HCT116 (cell line): Measurements from ENCODE around the gene SCYL2. TPM values are rescaled to one million over a fixed set of nuclear protein-coding genes. Genes with fewer than 3 reads are reported as not detected.
"Not testable (repeated sequence)": the region's sequence is repeated elsewhere in the genome, so short reads cannot be mapped to it uniquely, and the experiment has no call there.

ENCODE experiments used
- ATAC-seq: fragments of 200-7000 bp; cut with Tn5 transposase; 2 replicates; pipeline ENCODE4 v1.9.1; 2020; ENCODE audit warnings: mild to moderate bottlenecking, moderate library complexity
- BruUV-seq: library from RNA; stranded (reverse); fragments of 400-500 nt; replicated peaks from 2 replicates; lab custom pipeline; 2021; lab: Mats Ljungman, UMichigan
- CTCF ChIA-PET: fragments of 300-600 bp; sonication (Branson Sonifier 250); formaldehyde crosslinking; loops from one replicate; lab custom pipeline; 2021; ENCODE audit warnings: antibody characterized with exemption; lab: Charles Lee
- POLR2A ChIA-PET: fragments of 300-600, 350-600 bp; sonication (Branson Sonifier 250); formaldehyde crosslinking; loops from one replicate; lab custom pipeline; 2021; ENCODE audit warnings: antibody characterized with exemption; lab: Charles Lee
- RAD21 ChIA-PET, 2 experiments: fragments of 300-600 bp; sonication (Branson Sonifier 250); formaldehyde crosslinking; loops; one replicate each; lab custom pipeline; 2023; ENCODE audit warnings: low total read pairs in 2 of 2; ENCODE audit not compliant: uncharacterized antibody in 2 of 2, unreplicated experiment in 2 of 2, low non-redundant PET in 1 of 2; lab: Charles Lee
- DNase-seq: peaks from one replicate; pipeline ENCODE4 v3.0.0-alpha.2; 2010; ENCODE audit warnings: low read depth, low spot score
- H2AFZ ChIP-seq: fragments of 200-600 bp; shearing (Covaris generic), sonication (generic); 2 replicates; pipeline ENCODE4 v1.6.1; 2017; ENCODE audit warnings: low read depth, mixed run types, mixed read lengths, antibody characterized with exemption, low read length; ENCODE audit not compliant: poor library complexity, severe bottlenecking
- H3K27ac ChIP-seq: 2 replicates; pipeline ENCODE4 v1.5.1; 2012; ENCODE audit warnings: low read depth, low read length
- H3K27me3 ChIP-seq: fragments of 200-600 bp; sonication (generic); 2 replicates; pipeline ENCODE4 v1.6.1; 2016; ENCODE audit warnings: mixed run types, low read length, mixed read lengths; ENCODE audit not compliant: insufficient read depth
- H3K36me3 ChIP-seq, 2 experiments: fragments of 200-500 bp in 1 of 2; fragments of 200-600 bp in 1 of 2; sonication (Bioruptor generic) in 1 of 2; sonication (generic) in 1 of 2; 2 replicates each; pipeline versions ENCODE4 v1.5.1 to v1.6.1; 2014 to 2016; ENCODE audit warnings: low read length in 2 of 2, inconsistent platforms in 1 of 2, mixed read lengths in 1 of 2, mixed run types in 1 of 2; ENCODE audit not compliant: insufficient read depth in 2 of 2, control insufficient read depth in 1 of 2
- H3K4me1 ChIP-seq, 2 experiments: fragments of 200-600 bp in 1 of 2; sonication (generic) in 1 of 2; 2 replicates each; pipeline versions ENCODE4 v1.5.1 to v1.6.1; 2012 to 2017; ENCODE audit warnings: low read length in 2 of 2, inconsistent platforms in 1 of 2, mild to moderate bottlenecking in 1 of 2, mixed read lengths in 1 of 2, mixed run types in 1 of 2, moderate library complexity in 1 of 2; ENCODE audit not compliant: insufficient read depth in 2 of 2, control insufficient read depth in 1 of 2
- H3K4me2 ChIP-seq: fragments of 200-600 bp; sonication (generic); 2 replicates; pipeline ENCODE4 v1.6.1; 2017; ENCODE audit warnings: mixed run types, low read length, mixed read lengths
- H3K4me3 ChIP-seq, 2 experiments: fragments of 200-600 bp in 1 of 2; sonication (generic) in 1 of 2; replicated peaks in 1 of 2; 2 replicates each; pipeline ENCODE4 v1.5.1; 2011 to 2016; ENCODE audit warnings: low read length in 2 of 2, control low read depth in 1 of 2, low read depth in 1 of 2, mild to moderate bottlenecking in 1 of 2, mixed read lengths in 1 of 2, mixed run types in 1 of 2
- H3K79me2 ChIP-seq: fragments of 200-600 bp; sonication (generic); 2 replicates; pipeline ENCODE4 v1.6.1; 2017; ENCODE audit warnings: mild to moderate bottlenecking, mixed run types, low read length, moderate library complexity, mixed read lengths; ENCODE audit not compliant: insufficient read depth
- H3K9ac ChIP-seq: fragments of 200-600 bp; sonication (generic); 2 replicates; pipeline ENCODE4 v1.6.1; 2016; ENCODE audit warnings: low read length, mixed read lengths
- H3K9me2 ChIP-seq: fragments of 200-600 bp; sonication (generic), shearing (Covaris generic); 2 replicates; pipeline ENCODE4 v1.6.1; 2017; ENCODE audit warnings: mixed run types, mild to moderate bottlenecking, moderate library complexity; ENCODE audit not compliant: insufficient read depth
- H3K9me3 ChIP-seq, 2 experiments: fragments of 200-500 bp in 1 of 2; fragments of 200-600 bp in 1 of 2; sonication (Bioruptor generic) in 1 of 2; sonication (generic) in 1 of 2; 2 replicates each; pipeline ENCODE4 v1.6.1; 2014 to 2017; ENCODE audit warnings: low read length in 2 of 2, mixed read lengths in 2 of 2, inconsistent platforms in 1 of 2, low read depth in 1 of 2, mild to moderate bottlenecking in 1 of 2, mixed run types in 1 of 2, moderate library complexity in 1 of 2; ENCODE audit not compliant: control insufficient read depth in 1 of 2, insufficient read depth in 1 of 2
- H4K20me1 ChIP-seq: fragments of 200-600 bp; sonication (generic), shearing (Covaris generic); 2 replicates; pipeline ENCODE4 v1.6.1; 2017; ENCODE audit warnings: mixed run types, mild to moderate bottlenecking, moderate library complexity; ENCODE audit not compliant: insufficient read depth
- ATF3 ChIP-seq: IDR thresholded peaks from 2 replicates; pipeline ENCODE4 v1.6.1; 2012
- CBX3 ChIP-seq: IDR thresholded peaks from 2 replicates; pipeline ENCODE4 v1.6.1; 2012; ENCODE audit warnings: low read depth
- ELF1 ChIP-seq: IDR thresholded peaks from 2 replicates; pipeline ENCODE4 v1.6.1; 2012; ENCODE audit warnings: low read depth, borderline replicate concordance
- FOSL1 ChIP-seq: IDR thresholded peaks from 2 replicates; pipeline ENCODE4 v1.6.1; 2012; ENCODE audit warnings: low read depth
- JUND ChIP-seq: IDR thresholded peaks from 2 replicates; pipeline ENCODE4 v1.6.1; 2012
- POLR2A ChIP-seq: IDR thresholded peaks from 2 replicates; pipeline ENCODE4 v1.7.0; 2011; ENCODE audit warnings: borderline replicate concordance; ENCODE audit not compliant: insufficient read depth, insufficient read length; ENCODE audit errors: extremely low read depth
- RAD21 ChIP-seq: IDR thresholded peaks from 2 replicates; pipeline ENCODE4 v1.6.1; 2012; ENCODE audit warnings: low read depth, mild to moderate bottlenecking
- SP1 ChIP-seq: IDR thresholded peaks from 2 replicates; pipeline ENCODE4 v1.6.1; 2012; ENCODE audit warnings: low read depth
- ZBTB33 ChIP-seq: IDR thresholded peaks from 2 replicates; pipeline ENCODE4 v1.6.1; 2011; ENCODE audit warnings: mild to moderate bottlenecking, low read length, moderate library complexity; ENCODE audit not compliant: insufficient replicate concordance; ENCODE audit errors: extremely low read depth
- ZFX ChIP-seq: fragments of 450-650 bp; IDR thresholded peaks from 2 replicates; pipeline ENCODE4 v1.6.1; 2017
- ZNF274 ChIP-seq: fragments of 200-500 bp; sonication (Bioruptor generic); IDR thresholded peaks from 2 replicates; pipeline ENCODE4 v1.6.1; 2014; ENCODE audit warnings: mild to moderate bottlenecking, low read depth, low read length, inconsistent platforms
- intact Hi-C: fragments of 100-400 bp; cut with micrococcal nuclease; formaldehyde crosslinking; loops from 2 replicates; pipeline ENCODE4 v1.10.0; 2022
- total RNA-seq: library from RNA; stranded (reverse); gene quantifications from one replicate; pipeline ENCODE4 v1.2.1, GENCODE V29; 2021; ENCODE audit not compliant: unreplicated experiment

SCYL2 gene
- total RNA-seq, 1 experiment from 2014 or later, result 31.7 TPM

DNA sequence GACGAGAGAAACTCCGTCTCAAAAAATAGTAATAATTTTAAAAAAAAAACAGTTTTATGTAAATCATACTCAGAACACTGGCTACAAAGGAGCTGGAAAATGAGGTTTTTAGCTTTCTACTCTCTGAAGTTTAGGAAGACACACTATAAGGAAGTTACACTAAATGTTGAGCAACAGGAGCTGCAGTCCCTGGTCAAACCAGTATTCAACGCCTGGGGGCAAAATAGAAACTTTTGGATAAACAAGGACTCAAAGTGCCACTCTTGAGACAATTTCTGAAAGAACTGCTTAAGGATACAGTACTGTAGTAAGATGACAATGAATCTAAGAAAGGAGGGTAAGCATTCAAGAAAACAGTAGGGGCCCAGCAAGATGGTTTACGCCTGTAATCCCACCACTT lies 37.1 kb upstream of the SCYL2 start:
- ChIA-PET CTCF (interaction anchor here (0.5 to 1.5 kb wide), 7 partner anchors 16 to 419 kb away, joined by 3 to 5 read pairs (median 4); partner anchors contain the start of genes ACTR6, DEPDC4 and SCYL2), POLR2A (interaction anchor here (1.3 kb wide), 1 partner anchor 37 kb away, joined by 5 read pairs; the partner anchor contains the start of genes DEPDC4 and SCYL2), RAD21 (no interaction called here)
- BruUV-seq, result no TSS peak
- no peak overlapping the region for H3K27ac ChIP-seq
- ATAC-seq, result no peak
- peaks cover 6 to 7% of the 10 kb centered on the region in 2 experiments; a peak in 3 of 4 replicates for H3K4me1 ChIP-seq
- intact Hi-C loops, result loop anchor here (5.0 to 10.0 kb wide), 2 partner anchors 175 to 437 kb away; no protein-coding TSS in a partner anchor
- no peak overlapping the region for H3K9ac ChIP-seq
- H3K36me3 ChIP-seq, result no peaks in the 10 kb centered on the region
- no peak overlapping the region for H2AFZ ChIP-seq
- no peaks in the 10 kb centered on the region for H3K9me3 ChIP-seq
- H3K79me2 ChIP-seq, result no peaks in the 10 kb centered on the region
- no peak overlapping the region for H3K4me2 ChIP-seq
- no peaks in the 10 kb centered on the region for H4K20me1 ChIP-seq
- H3K27me3 ChIP-seq, result no peaks in the 10 kb centered on the region
- TF ChIP-seq ATF3 (no peak), SP1 (no peak), RAD21 (no peak), ZFX (no peak), POLR2A (no peak), CBX3 (no peak), ZNF274 (no peak), ELF1 (no peak), FOSL1 (no peak), ZBTB33 (no peak), JUND (no peak)
- DNase-seq, result no peak
- no peaks in the 10 kb centered on the region for H3K9me2 ChIP-seq
- no peak overlapping the region for H3K4me3 ChIP-seq

- H4K20me1 ChIP-seq, H3K4me2 ChIP-seq, POLR2A ChIA-PET, RAD21 ChIA-PET, H3K27me3 ChIP-seq, CTCF ChIA-PET, H3K4me1 ChIP-seq, H3K9me3 ChIP-seq, ATAC-seq, DNase-seq, H2AFZ ChIP-seq, H3K9me2 ChIP-seq, H3K27ac ChIP-seq, H3K4me3 ChIP-seq, H3K79me2 ChIP-seq, H3K9ac ChIP-seq, H3K36me3 ChIP-seq, BruUV-seq: not testable (repeated sequence)
- intact Hi-C loops, result loop anchor here (5.0 to 10.0 kb wide), 2 partner anchors 173 to 435 kb away; no protein-coding TSS in a partner anchor
Measured at GRCh38 chr12:100231873-100232272, 35.1 kb upstream of the SCYL2 start.
